Cerebellar nuclear complex (tissue), 1 donor: ENCODE data around the gene RIMBP2.

Source experiments
- DNase-seq, 2 experiments: peaks; one replicate each; lab custom pipeline; 2025; lab: John Stamatoyannopoulos, UW

Gene RIMBP2

GRCh38 chr12:130462558-130463274, 253.4 kb downstream of the RIMBP2 start:
- no peak for DNase-seq

GRCh38 chr12:130461839-130462557, 254.1 kb downstream of the RIMBP2 start:
- DNase-seq, result no peak

DNA sequence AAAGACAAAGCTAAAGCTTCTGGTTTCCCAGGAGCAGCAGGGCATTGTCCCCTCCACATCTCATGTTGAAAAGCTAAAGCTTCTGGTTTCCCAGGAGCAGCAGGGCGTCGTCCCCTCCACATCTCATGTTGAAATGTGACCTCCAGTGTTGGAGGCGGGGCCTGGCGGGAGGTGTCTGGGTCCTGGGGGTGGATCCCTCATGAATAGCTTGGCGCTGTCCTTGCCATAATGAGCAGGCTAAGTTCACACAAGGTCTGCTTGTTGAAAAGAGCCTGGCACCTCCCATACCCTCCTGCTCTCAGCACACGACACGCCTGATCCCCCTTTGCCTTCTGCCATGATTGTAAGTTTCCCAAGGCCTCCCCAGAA, 254.7 kb downstream of the RIMBP2 start:
- no peak for DNase-seq

DNA sequence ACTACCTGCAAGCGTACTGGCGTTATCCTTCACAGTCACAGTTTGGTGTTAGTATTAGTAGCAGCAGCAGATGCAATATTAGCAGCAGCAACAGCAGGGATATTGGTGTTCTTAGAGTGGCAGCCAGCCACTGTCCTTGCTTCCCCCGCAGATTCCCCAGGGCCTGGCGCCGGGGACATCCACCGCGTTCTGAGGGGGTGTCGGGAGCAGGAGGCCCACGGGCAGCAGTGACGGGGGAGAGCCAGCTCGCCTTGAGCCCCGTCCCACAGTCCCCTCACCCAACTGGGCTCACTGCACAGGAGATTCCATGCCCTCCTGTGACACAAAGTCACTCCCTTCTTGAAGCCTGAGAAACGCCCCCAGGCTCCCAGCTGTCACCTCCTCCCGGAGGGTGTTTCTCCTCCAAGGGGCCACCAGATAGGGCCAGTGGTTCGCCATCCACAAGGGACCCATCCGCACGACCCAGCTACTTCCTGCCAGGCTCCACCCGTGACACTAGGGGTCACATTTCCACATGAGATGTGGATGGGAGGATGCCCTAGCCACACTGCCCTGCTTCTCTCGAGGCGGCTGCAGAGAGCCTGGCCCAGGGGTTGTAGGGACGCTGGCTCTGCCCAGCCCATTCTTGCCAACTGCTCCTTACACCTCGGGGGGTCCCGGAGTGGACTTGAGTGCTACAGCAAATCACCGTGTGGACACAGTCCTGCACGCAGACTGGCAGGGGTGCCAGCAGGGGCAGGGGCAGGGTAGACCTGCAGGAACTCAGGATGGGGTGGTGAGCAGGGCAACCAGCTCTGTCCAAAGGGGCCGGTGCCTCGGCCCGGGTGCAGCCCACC, 255.3 kb downstream of the RIMBP2 start:
- no peak for DNase-seq

- DNase-seq, result no peak
Observed at GRCh38 chr12:130459916-130460315, 256.2 kb downstream of the RIMBP2 start.

GRCh38 chr12:130458341-130458740, 257.8 kb downstream of the RIMBP2 start:
- DNase-seq, result no peak

DNA sequence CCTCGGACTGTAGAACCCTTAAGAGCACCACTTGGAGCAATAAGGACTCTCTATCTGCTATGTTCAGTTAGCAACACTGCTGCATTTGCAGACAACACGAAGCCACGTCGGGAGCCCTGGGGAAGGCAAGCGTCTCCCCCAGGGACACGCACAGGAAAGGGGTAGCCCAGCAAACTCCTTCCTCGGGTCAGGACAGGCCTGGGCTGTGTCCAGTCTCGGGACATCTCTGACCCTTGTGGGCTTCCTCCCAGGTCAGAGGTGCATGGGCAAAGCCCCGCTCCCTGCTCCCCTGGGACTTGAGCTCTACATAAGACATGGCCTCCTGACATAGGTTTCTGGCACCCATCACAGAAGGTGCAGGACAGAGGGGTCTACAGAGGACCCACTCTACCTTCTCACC, 258.9 kb downstream of the RIMBP2 start:
- DNase-seq, result no peak

DNA sequence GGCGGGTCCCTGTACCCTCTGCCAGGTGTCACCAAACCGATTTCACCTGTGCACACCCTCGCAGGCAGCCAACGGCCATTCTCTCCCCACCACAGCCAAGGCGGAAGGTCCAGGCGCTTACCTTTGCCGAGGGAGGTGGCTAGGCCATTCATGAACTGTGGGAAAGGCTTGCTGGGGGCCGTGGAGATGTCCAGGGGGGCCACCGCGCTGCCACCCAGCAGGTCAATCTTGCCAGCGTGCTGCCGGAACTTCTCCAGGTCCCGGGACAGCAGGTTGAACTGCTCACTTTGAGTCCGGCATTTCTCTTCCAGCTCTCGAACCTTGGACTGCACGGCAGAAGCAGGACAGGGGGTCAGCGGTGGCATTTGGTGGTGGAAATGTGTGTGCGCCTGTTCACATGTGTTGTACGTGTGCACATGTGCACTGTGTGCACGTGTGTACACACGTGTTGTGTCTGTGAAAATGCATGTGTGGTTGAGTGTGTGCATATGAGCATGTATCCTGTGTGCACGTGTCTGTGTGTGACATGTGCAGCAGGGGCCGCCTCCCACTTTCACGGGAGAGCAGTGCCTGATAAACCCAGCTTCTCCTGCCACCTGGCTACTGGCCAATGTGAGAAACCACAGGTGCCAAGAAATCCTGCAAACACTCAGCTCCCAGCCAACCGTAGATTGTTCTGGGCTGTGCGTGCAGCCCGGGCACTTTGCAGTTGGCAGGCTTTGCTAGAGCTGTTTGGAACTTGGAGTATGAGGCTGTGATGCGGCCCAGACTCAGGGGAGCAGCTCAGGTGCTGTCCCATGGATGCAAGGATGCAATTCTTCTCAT, 259.5 kb downstream of the RIMBP2 start:
- DNase-seq, result no peak

DNA sequence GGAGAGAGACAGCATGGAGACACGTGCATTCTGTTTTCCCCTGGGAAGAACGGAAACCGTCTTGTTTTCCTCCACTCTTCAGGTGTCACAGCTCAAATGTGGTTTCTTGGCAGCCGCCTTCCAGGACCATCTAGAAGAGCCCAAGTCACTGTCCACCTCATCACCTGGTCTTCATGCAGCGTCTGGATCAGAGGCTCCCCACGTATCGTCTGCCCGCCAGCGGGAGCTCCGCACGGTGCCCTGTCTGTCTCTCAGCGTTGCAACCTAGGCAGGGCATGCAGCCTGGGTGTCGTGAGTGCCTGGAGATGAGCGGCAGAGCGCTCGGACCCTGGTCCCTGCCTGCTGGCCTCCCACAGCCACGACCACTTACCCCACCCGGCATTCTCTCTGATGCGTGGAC, 260.9 kb downstream of the RIMBP2 start:
- no peak for DNase-seq

- no peak for DNase-seq
Observed at GRCh38 chr12:130454296-130454695, 261.8 kb downstream of the RIMBP2 start.

- no peak for DNase-seq
Observed at GRCh38 chr12:130452546-130452945, 263.6 kb downstream of the RIMBP2 start.

DNA sequence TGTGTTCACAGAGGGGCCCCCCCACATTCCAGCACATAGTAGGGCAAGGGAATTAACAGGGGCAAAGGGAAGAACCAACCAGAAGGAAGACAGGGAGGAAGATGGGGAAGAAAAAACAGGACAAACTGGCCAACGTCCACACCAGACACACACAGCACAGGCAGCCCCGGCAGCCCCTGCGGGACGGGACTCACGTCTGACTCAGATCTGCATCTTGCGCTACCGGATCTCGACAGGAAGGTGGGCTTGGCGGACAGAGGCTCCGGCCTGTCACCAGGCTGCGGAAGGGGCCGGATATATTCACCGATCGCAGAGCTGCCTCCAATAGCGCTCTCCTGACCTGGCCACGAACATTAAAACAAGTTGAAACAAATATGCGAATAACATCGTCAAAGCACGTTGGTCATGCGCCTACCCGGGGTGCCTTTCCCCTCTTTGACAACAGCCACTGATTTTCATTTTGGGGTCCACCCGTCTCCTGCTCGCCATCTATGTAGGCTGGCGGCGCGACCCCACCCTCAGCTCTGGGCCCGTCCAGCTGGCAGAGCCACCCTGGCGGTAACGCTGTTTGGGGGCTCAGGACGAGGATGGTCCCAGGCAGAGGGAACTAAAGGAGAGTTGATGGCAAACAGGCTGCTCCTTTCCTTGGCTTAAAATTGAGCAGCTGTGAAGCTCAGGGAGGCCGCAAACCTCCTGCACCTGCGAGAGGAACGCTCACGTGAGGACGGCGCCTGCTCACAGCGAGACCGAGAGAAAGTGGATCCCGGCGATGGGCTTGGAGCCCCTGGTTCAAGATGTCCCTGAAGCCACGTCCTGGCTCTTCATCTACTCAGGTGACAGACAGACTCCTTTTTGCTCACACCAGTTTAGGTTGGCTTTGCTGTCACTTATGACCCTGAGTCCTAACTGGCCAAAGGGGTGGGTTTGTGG, 264.8 kb downstream of the RIMBP2 start:
- no peak for DNase-seq

- DNase-seq, result no peak
Observed at GRCh38 chr12:130449291-130449690, 266.8 kb downstream of the RIMBP2 start.

GRCh38 chr12:130448044-130448821, 267.9 kb downstream of the RIMBP2 start:
- no peak for DNase-seq

DNA sequence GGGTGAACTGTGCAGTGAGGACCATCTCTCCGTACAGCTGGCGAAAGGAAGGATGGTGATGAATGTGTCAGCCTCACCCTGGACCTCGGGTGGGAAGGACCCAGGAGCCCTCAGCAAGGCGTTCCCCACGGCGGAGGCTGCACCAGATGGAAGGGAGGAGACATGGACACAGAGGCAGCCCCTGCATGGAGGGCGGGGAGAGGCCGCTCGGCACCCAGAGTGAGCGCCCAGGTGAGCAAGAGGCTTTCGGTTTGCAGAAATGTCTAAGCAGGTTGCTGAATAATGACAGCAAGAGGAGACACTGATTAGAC, 268.5 kb downstream of the RIMBP2 start:
- DNase-seq, result no peak

DNA sequence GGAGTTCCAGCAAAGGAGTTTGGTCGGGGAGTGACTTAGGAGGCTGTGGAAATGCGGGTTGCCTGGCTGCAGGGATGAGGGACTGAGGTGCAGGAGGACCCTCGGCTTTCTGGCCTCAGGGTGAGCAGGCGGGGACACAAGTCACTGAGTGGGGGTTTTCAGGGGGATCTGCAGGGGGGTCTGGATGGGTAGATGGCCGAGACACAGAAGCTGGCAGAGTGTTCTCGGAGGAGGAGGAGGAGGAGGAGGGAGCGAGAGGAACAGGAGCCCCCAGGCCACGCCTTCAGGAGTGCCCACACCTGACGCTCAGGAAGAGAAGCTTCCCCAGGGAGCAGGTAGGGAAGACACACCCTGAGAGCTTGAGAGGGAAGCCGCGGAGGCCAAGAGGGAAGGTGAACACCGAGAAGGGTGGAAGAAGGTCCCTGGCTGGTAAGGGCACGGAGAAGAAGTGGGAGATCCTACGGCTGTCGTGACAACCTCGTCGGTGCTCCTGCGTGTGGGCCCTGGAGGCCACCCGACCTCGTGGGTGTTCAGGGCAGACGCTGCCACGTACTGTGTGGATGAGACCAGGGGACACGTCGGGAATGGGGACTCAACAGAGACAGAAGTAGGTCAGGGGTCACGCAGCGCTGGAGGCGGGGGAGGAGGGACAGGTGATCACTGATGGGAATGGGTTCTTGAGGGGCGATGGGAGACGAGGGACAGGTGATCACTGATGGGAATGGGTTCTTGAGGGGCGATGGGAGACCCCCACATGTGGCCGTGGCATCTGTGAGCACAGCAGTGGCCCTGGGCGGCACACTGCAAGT, 269.0 kb downstream of the RIMBP2 start:
- DNase-seq, result no peak

DNA sequence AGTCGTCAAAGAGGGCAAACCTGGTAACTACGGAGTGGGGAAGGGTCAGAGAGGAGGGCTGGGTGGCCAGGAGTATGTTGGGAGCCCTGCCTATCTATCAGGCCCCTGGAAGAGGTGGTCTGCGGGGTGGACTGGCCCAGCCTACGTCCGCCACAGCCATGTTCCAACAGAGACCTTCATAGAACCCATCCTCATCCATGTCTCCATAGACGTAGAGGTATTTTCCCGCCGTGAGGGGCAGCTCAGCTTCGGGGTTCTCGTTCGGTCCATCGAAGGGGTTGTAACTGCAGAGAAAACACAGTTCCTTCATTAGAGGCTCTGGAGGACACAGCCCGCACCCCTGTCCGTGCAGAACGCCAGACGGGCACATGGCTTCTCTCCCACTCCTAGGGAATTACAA, 271.1 kb downstream of the RIMBP2 start:
- DNase-seq, result no peak

- no peak for DNase-seq
Observed at GRCh38 chr12:130444061-130444460, 272.0 kb downstream of the RIMBP2 start.
